Measurements from ENCODE around the gene ACE. TPM values are rescaled to one million over a fixed set of nuclear protein-coding genes. Genes with fewer than 3 reads are reported as not detected.

ACE gene
- polyA plus RNA-seq, 1 donor (not counting 4 experiments of a cell fraction or from before 2014, with no cell fraction given), result 0.07 TPM

- peak overlapping the region; percentile 82 for H3K9ac ChIP-seq (ENCODE audit: control insufficient read depth, extremely low read depth, insufficient read depth, low read length)
- dilution Hi-C loops (cut with MboI; ENCODE audit: extremely low pct_ligation_motif_present, low sequenced_read_pairs), result no loop called here
Observed at GRCh38 chr17:63445571-63445953, 31.3 kb upstream of the ACE start.

GRCh38 chr17:63445954-63446752 is 30.7 kb upstream of the ACE start, which contains the start of gene CYB561:
TSS of gene CYB561 (minus strand) at chr17:63446306. CDS start at chr17:63437547, 8,759 bp downstream.
- Histone ChIP-seq H3K27me3 (ENCODE audit: control insufficient read depth, extremely low read depth, insufficient read depth, low read length) (no peaks in the 10 kb centered on the region), H4K20me1 (ENCODE audit: control insufficient read depth, extremely low read depth, insufficient read depth, low read length) (no peaks in the 10 kb centered on the region), H3K9me1 (ENCODE audit: control insufficient read depth, extremely low read depth, insufficient read depth, low read length) (no peaks in the 10 kb centered on the region), H3K4me2 (ENCODE audit: control insufficient read depth, extremely low read depth, insufficient read depth, low read depth, low read length) (peak within 1 kb of the TSS; percentile 84), H3K36me3 (ENCODE audit: control insufficient read depth in 2 of 2, extremely low read depth in 1 of 2, insufficient read depth in 2 of 2, low read length in 2 of 2) (peaks cover 0 to 3% of the 10 kb centered on the region in 2 experiments), H3K9ac (ENCODE audit: control insufficient read depth, extremely low read depth, insufficient read depth, low read length) (peak within 1 kb of the TSS; percentile 82), H3K9me3 (ENCODE audit: control insufficient read depth, low read depth, low read length) (no peaks in the 10 kb centered on the region), H2AFZ (ENCODE audit: control insufficient read depth, low read length) (peak within 1 kb of the TSS; percentile 90), H3K27ac (ENCODE audit: control insufficient read depth, insufficient read depth, low read length) (peak within 1 kb of the TSS; percentile 60), H3K79me2 (ENCODE audit: control insufficient read depth, insufficient read depth, low read length) (no peaks in the 10 kb centered on the region), H3K4me1 (ENCODE audit: control insufficient read depth, extremely low read depth, insufficient read depth, low read length) (peaks cover 11% of the 10 kb centered on the region), H3K4me3 (ENCODE audit: control insufficient read depth in 2 of 3, extremely low read depth in 1 of 3, insufficient read depth in 2 of 3, low read depth in 1 of 3, low read length in 3 of 3) (peak within 1 kb of the TSS; percentile 57 to 75 (median 69))
- TF ChIP-seq CTCF (optimal IDR thresholded peaks at IDR 0.05 in 1 of 3, IDR thresholded peaks at IDR 0.05 in 1 of 3, conservative IDR thresholded peaks at IDR 0.05 in 1 of 3; ENCODE audit: extremely low read depth in 1 of 3, insufficient read depth in 2 of 3, low read length in 3 of 3), result peak in 2 of 3 experiments; percentile 51 to 60
- TF ChIP-seq EZH2 (IDR thresholded peaks at IDR 0.05; ENCODE audit: low read length), result no peak
- FAIRE-seq (no peak), DNase-seq (ENCODE audit: low read depth, low spot score) (no peak)
- dilution Hi-C loops (cut with MboI; ENCODE audit: extremely low pct_ligation_motif_present, low sequenced_read_pairs), result no loop called here

More at GRCh38 chr17:63445571-63445953, 31.3 kb upstream of the ACE start:
- Histone ChIP-seq H3K36me3 (ENCODE audit: control insufficient read depth in 2 of 2, extremely low read depth in 1 of 2, insufficient read depth in 2 of 2, low read length in 2 of 2) (peaks cover 0 to 3% of the 10 kb centered on the region in 2 experiments), H3K9me3 (ENCODE audit: control insufficient read depth, low read depth, low read length) (no peaks in the 10 kb centered on the region), H3K27ac (ENCODE audit: control insufficient read depth, insufficient read depth, low read length) (peak overlapping the region; percentile 47), H3K9me1 (ENCODE audit: control insufficient read depth, extremely low read depth, insufficient read depth, low read length) (no peaks in the 10 kb centered on the region), H3K4me3 (ENCODE audit: control insufficient read depth in 2 of 3, extremely low read depth in 1 of 3, insufficient read depth in 2 of 3, low read depth in 1 of 3, low read length in 3 of 3) (peak overlapping the region; percentile 57 to 75 (median 69)), H3K27me3 (ENCODE audit: control insufficient read depth, extremely low read depth, insufficient read depth, low read length) (no peaks in the 10 kb centered on the region), H2AFZ (ENCODE audit: control insufficient read depth, low read length) (peak overlapping the region; percentile 85), H4K20me1 (ENCODE audit: control insufficient read depth, extremely low read depth, insufficient read depth, low read length) (no peaks in the 10 kb centered on the region), H3K4me1 (ENCODE audit: control insufficient read depth, extremely low read depth, insufficient read depth, low read length) (peaks cover 11% of the 10 kb centered on the region), H3K79me2 (ENCODE audit: control insufficient read depth, insufficient read depth, low read length) (no peaks in the 10 kb centered on the region), H3K4me2 (ENCODE audit: control insufficient read depth, extremely low read depth, insufficient read depth, low read depth, low read length) (peak overlapping the region; percentile 74)
- no peak for FAIRE-seq
- DNase-seq (ENCODE audit: low read depth, low spot score), result no peak
- TF ChIP-seq CTCF (optimal IDR thresholded peaks at IDR 0.05 in 1 of 3, IDR thresholded peaks at IDR 0.05 in 1 of 3, conservative IDR thresholded peaks at IDR 0.05 in 1 of 3; ENCODE audit: extremely low read depth in 1 of 3, insufficient read depth in 2 of 3, low read length in 3 of 3) (no peak), EZH2 (IDR thresholded peaks at IDR 0.05; ENCODE audit: low read length) (no peak)
